ENCODE results near the gene ENO1.
A peak's percentile ranks its signal among the peaks of the same experiment; 100 is the strongest.
"Not testable (repeated sequence)": the region's sequence is repeated elsewhere in the genome, so short reads cannot be mapped to it uniquely, and the experiment has no call there.

Gene ENO1

GRCh38 chr1:8856689-8857412 is 21.6 kb downstream of the ENO1 start:
- Mint-ChIP-seq H3K9me3 (no peaks in the 10 kb centered on the region), H3K4me3 (no peak overlapping the region), H3K27me3 (no peaks in the 10 kb centered on the region), H3K27ac (peak overlapping the region; percentile 11), H3K4me1 (ENCODE audit: low read depth) (peaks cover 25% of the 10 kb centered on the region), H3K36me3 (ENCODE audit: low read depth) (peaks cover 59% of the 10 kb centered on the region)
- DNase-seq: no peak

DNA sequence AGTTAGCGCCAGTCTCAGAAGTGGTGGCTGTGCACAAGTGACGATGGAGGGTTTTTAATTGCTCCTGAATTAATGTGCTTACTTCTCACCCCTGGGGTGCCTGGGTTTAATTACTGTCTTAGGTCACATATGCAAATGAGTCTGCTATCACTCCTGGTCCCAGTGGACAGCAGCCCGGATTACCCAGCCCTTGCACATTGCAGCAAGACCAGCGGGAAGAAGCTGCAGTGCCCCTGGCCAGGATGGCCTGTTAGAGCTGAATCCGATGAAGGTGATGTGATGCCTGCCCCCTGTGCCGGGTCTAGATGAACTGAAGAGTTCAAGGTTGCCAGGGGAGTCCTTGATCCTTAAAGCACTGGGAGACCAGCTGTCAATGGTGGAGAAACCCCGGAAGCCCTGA is 24.2 kb downstream of the ENO1 start:
- Mint-ChIP-seq H3K9me3 (no peaks in the 10 kb centered on the region), H3K27me3 (no peaks in the 10 kb centered on the region), H3K27ac (peak overlapping the region; percentile 63), H3K4me1 (ENCODE audit: low read depth) (peaks cover 12% of the 10 kb centered on the region), H3K4me3 (no peak overlapping the region), H3K36me3 (ENCODE audit: low read depth) (peaks cover 33% of the 10 kb centered on the region)
- DNase-seq: no peak

DNA sequence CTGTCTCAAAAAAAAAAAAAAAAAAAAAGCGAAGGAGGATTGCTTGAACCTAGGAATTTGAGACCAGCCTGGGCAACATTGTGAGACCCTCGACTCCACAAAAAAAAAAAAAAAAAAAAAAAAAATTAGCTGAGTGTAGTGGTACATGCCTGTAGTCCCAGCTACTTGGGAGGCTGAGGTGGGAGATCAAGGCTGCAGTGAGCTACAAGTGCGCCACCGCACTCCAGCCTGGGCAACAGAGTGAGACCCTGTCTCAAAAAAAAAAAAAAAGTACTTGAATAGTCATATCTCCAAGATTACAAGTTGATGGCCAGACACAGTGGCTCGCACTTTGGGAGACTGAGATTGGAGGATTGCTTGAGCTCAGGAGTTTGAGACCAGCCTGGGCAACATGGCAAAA is 27.4 kb downstream of the ENO1 start:
- Mint-ChIP-seq H3K4me1 (ENCODE audit: low read depth) (peaks cover 6% of the 10 kb centered on the region), H3K36me3 (ENCODE audit: low read depth) (peaks cover 5% of the 10 kb centered on the region), H3K27ac (no peak overlapping the region), H3K9me3 (no peaks in the 10 kb centered on the region), H3K4me3 (no peak overlapping the region), H3K27me3 (no peaks in the 10 kb centered on the region)
- no peak for DNase-seq

- H3K4me3 Mint-ChIP-seq: no peak overlapping the region
- peak; percentile 84 for DNase-seq
- H3K27me3 Mint-ChIP-seq: no peaks in the 10 kb centered on the region
- no peaks in the 10 kb centered on the region for H3K9me3 Mint-ChIP-seq
- H3K36me3 Mint-ChIP-seq (ENCODE audit: low read depth): no peaks in the 10 kb centered on the region
- no peak overlapping the region for H3K27ac Mint-ChIP-seq
- peaks cover 6% of the 10 kb centered on the region for H3K4me1 Mint-ChIP-seq (ENCODE audit: low read depth)
These were observed 29.7 kb downstream of the ENO1 start for GRCh38 chr1:8848663-8849386.

DNA sequence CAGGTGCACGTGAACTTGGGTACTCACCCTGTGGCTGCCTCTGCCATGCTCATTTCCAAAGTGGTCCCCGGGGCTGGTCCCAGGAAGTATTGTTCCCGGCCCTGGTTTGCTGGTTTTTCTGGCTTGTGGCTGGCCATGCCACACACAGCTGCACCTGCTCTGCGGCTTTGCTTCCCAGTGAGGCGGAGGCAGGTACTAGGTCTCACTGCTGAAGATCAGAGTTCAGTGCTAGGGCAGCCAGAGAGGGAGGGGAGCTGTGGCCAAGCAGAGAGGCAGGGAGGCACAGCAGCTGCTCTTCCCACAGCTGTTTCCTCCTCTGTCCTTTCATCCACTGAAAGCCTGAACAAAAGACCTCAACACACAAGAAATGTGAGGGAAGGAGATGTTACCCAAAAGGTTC is 30.5 kb downstream of the ENO1 start:
- H3K36me3 Mint-ChIP-seq (ENCODE audit: low read depth): no peaks in the 10 kb centered on the region
- no peak overlapping the region for H3K4me3 Mint-ChIP-seq
- no peak overlapping the region for H3K27ac Mint-ChIP-seq
- DNase-seq: no peak
- no peaks in the 10 kb centered on the region for H3K27me3 Mint-ChIP-seq
- H3K9me3 Mint-ChIP-seq: no peaks in the 10 kb centered on the region
- H3K4me1 Mint-ChIP-seq (ENCODE audit: low read depth): peaks cover 6% of the 10 kb centered on the region

DNA sequence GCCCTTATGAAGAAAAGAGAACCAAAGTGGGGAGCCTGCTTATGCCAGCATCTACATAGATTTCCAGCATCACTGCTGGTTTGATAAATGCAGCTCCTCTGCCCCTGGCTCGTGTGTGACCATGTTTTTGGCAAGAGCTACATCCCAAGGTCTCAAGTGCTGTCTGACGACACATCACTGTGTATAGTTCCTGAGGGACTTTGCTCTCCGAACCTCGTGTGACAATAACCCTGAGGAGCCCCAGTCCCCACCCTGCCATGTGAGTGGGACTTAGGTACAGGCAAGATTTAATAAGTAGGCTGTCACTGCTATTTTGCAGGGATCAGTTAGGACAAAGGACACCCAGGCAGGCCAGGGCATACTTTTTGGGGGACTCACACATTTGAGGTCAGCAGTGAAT is 32.2 kb downstream of the ENO1 start:
- Mint-ChIP-seq H3K36me3 (ENCODE audit: low read depth) (no peaks in the 10 kb centered on the region), H3K27ac (no peak overlapping the region), H3K27me3 (no peaks in the 10 kb centered on the region), H3K9me3 (no peaks in the 10 kb centered on the region), H3K4me1 (ENCODE audit: low read depth) (peaks cover 6% of the 10 kb centered on the region), H3K4me3 (no peak overlapping the region)
- DNase-seq: no peak

DNA sequence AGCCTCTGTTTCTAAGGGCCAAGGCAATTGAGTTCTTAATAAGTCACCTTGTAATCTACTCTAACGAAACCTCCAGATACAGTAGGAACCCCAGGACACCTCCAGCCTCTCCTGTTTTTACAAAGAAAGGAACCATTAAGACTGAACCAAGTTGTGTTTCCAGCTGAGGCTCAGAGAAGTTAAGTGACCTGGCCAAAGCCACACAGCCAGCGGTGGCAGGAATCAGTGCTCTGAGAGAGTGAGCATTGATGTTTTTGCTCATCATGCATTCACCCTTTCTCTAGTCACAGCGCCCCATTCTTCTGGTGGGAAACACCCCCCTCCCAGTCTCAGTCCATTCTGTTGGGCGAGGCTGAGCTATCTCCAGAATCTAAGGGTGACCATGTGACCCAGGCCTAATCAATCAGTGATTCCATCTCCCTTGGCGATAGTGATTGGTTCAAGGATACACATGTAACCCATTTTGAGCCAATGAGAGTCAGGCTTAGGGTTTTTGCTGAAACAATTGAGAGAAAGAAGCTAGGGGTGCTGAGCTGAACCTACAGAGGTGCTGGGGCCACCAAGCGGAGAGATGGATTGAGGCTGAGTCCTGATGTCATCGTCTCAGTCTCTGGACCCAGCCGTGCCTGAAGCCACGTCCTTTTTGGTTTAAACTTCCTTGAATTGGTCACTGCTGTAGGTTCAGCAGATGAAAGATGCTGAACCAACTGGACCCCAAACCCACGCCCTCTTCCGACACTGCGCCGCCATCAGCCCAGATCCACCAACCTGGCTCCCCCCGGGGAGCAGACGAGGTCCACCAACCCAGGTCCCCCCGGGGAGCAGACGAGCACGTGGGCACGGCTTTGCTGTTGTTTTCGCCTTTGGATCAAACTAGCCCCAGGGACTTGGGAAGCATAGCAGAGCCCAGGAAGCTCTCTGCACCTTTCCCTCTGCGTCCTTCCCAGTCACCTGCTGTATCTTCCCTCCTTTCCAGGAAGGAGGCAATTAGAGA is 33.1 kb downstream of the ENO1 start:
- Mint-ChIP-seq H3K9me3 (peaks cover 1% of the 10 kb centered on the region), H3K27ac (no peak overlapping the region), H3K4me1 (ENCODE audit: low read depth) (peaks cover 7% of the 10 kb centered on the region), H3K27me3 (no peaks in the 10 kb centered on the region), H3K36me3 (ENCODE audit: low read depth) (no peaks in the 10 kb centered on the region), H3K4me3 (no peak overlapping the region)
- no peak for DNase-seq

DNA sequence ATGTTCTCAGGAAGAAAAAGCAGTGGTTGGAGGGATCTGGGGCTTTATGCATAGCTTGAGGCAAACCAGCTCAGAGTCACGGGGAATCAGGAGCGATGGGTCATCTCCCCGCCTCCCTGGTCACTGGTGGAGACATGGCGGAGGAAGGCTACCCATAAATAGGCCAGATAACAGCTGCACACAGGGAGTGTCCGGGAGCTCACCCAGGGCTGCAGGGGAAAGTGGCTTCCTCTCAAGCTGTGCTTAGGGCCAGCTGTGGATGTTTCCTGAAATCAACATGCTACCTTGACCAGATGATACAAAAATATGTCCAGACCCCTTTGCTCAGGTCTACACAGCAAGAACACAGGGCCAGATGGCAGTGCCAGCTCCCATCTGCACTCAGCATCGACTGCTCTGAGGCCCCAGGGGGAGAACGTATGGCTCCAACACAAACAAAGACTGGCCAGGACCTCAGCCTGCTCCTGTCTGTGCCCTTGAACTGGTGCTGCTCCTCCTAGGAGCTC is 33.9 kb downstream of the ENO1 start:
- H3K4me1 Mint-ChIP-seq (ENCODE audit: low read depth): peaks cover 14% of the 10 kb centered on the region
- H3K27me3 Mint-ChIP-seq: no peaks in the 10 kb centered on the region
- no peak overlapping the region for H3K27ac Mint-ChIP-seq
- peaks cover 9% of the 10 kb centered on the region for H3K9me3 Mint-ChIP-seq
- no peaks in the 10 kb centered on the region for H3K36me3 Mint-ChIP-seq (ENCODE audit: low read depth)
- DNase-seq: no peak
- H3K4me3 Mint-ChIP-seq: no peak overlapping the region

- Mint-ChIP-seq H3K27ac (no peak overlapping the region), H3K4me3 (no peak overlapping the region), H3K36me3 (ENCODE audit: low read depth) (no peaks in the 10 kb centered on the region), H3K27me3 (no peaks in the 10 kb centered on the region), H3K9me3 (peaks cover 9% of the 10 kb centered on the region), H3K4me1 (ENCODE audit: low read depth) (peaks cover 8% of the 10 kb centered on the region)
- no peak for DNase-seq
These were observed 37.1 kb downstream of the ENO1 start for GRCh38 chr1:8841395-8841794.

DNA sequence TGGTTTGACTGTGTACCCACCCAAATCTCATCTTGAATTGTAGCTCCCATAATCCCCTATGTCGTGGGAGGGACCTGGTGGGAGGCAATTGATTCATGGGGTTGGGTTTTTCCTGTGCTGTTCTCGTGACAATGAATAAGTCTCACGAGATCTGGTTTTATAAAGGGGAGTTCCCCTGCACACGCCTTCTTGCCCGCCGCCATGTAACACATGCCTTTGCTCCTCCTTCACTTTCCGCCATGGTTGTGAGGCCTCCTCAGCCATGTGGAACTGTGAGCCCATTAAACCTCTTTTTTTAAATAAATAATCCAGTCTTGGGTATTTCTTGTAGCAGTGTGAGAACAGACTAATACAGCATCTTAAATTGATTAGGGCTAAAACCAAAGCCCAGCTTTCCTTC is 38.5 kb downstream of the ENO1 start:
- DNase-seq: no peak
- H3K27ac Mint-ChIP-seq: no peak overlapping the region
- H3K27me3 Mint-ChIP-seq: no peaks in the 10 kb centered on the region
- H3K36me3 Mint-ChIP-seq (ENCODE audit: low read depth): no peaks in the 10 kb centered on the region
- H3K4me1 Mint-ChIP-seq (ENCODE audit: low read depth): peaks cover 8% of the 10 kb centered on the region
- peaks cover 9% of the 10 kb centered on the region for H3K9me3 Mint-ChIP-seq
- no peak overlapping the region for H3K4me3 Mint-ChIP-seq

- Mint-ChIP-seq H3K4me1 (ENCODE audit: low read depth) (peaks cover 8% of the 10 kb centered on the region), H3K9me3 (peaks cover 9% of the 10 kb centered on the region), H3K27me3 (no peaks in the 10 kb centered on the region), H3K4me3 (no peak overlapping the region), H3K27ac (no peak overlapping the region), H3K36me3 (ENCODE audit: low read depth) (no peaks in the 10 kb centered on the region)
- DNase-seq: no peak
These were observed 42.4 kb downstream of the ENO1 start for GRCh38 chr1:8835941-8836643.

DNA sequence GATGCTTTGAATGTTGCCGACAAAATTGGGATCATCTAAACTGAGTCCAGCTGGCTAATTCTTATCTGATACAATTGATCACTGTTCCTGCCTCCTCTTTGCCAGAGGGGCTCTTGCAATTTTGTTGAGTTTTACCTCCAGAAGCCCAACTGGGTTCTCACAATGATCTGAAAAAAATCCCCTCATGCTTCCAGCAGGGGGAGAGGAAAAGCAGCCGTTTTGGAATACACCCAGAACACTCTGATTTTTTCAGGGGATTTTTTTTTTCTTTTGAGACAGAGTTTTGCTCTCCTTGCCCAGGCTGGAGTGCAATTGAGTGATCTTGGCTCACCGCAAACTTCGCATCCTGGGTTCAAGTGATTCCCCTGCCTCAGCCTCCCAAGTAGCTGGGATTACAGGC is 47.1 kb downstream of the ENO1 start:
- H3K27me3 Mint-ChIP-seq: no peaks in the 10 kb centered on the region
- no peaks in the 10 kb centered on the region for H3K9me3 Mint-ChIP-seq
- no peak for DNase-seq

DNA sequence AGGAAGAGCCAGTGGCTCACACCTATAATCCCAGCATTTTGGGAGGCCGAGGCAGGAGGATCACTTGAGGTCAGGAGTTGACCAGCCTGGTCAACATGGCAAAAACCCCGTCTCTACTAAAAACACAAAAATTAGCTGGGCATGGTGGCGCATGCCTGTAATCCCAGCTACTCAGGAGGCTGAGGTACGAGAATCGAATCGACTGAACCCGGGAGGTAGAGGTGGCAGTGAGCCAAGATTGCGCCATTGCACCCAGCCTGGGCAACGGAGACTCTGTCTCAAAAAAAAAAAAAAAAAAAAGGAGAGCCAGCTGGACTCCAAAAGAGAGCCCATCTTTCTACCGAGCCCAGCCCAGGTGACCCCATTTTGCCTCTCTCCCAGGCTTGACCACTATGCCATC is 47.8 kb downstream of the ENO1 start:
- H3K36me3 Mint-ChIP-seq (ENCODE audit: low read depth); H3K27ac Mint-ChIP-seq; H3K27me3 Mint-ChIP-seq; H3K4me3 Mint-ChIP-seq; H3K9me3 Mint-ChIP-seq; DNase-seq: not testable (repeated sequence)
- H3K4me1 Mint-ChIP-seq (ENCODE audit: low read depth): peaks cover 12% of the 10 kb centered on the region

More for the DNA sequence above, 47.1 kb downstream of the ENO1 start:
- Mint-ChIP-seq H3K36me3 (ENCODE audit: low read depth) (no peaks in the 10 kb centered on the region), H3K4me1 (ENCODE audit: low read depth) (peaks cover 12% of the 10 kb centered on the region), H3K27ac (no peak overlapping the region), H3K4me3 (no peak overlapping the region)

GRCh38 chr1:8825985-8826481 is 52.5 kb downstream of the ENO1 start:
- H3K4me1 Mint-ChIP-seq (ENCODE audit: low read depth): peaks cover 12% of the 10 kb centered on the region
- H3K27ac Mint-ChIP-seq: no peak overlapping the region
- H3K9me3 Mint-ChIP-seq: no peaks in the 10 kb centered on the region
- peaks cover 5% of the 10 kb centered on the region for H3K27me3 Mint-ChIP-seq
- no peak for DNase-seq
- no peaks in the 10 kb centered on the region for H3K36me3 Mint-ChIP-seq (ENCODE audit: low read depth)
- H3K4me3 Mint-ChIP-seq: no peak overlapping the region

All from activated T-cell treated with anti-CD3 and anti-CD28 coated beads, Interleukin-2, amount 50 U/mL, for 24 hours (primary cell).